ENCODE results near the gene PRDM16. TPM values are rescaled to one million over a fixed set of nuclear protein-coding genes. Genes with fewer than 3 reads are reported as not detected.

Gene PRDM16
- total and polyA plus RNA-seq, 2 of the 8 experiments (the other 6 are each of a cell fraction or from before 2014, with no cell fraction given) = 0.39 to 0.43 TPM

- POLR2A ChIA-PET (ENCODE audit: partially characterized antibody) = no interaction called here
- Histone ChIP-seq H2BK20ac (ENCODE audit: low read length) (no peak overlapping the region), H2BK5ac (ENCODE audit: low read depth, low read length) (no peak overlapping the region), H3K79me1 (ENCODE audit: low read depth, low read length) (no peaks in the 10 kb centered on the region), H2BK15ac (ENCODE audit: low read length) (no peak overlapping the region), H3K4me2 (ENCODE audit: insufficient read depth in 1 of 2, low read depth in 2 of 2, low read length in 2 of 2) (no peak overlapping the region), H2AK5ac (ENCODE audit: low read depth, low read length) (no peak overlapping the region), H3K56ac (replicated peaks; ENCODE audit: insufficient read length, low read depth, low read length) (no peak overlapping the region), H4K20me1 (replicated peaks in 1 of 2; ENCODE audit: control insufficient read depth in 1 of 2, insufficient read depth in 2 of 2, low read length in 2 of 2) (peaks cover 0 to 2% of the 10 kb centered on the region in 2 experiments), H2AFZ (ENCODE audit: low read length) (no peak overlapping the region), H3K18ac (ENCODE audit: extremely low read depth, low read length) (no peak overlapping the region), H4K91ac (replicated peaks; ENCODE audit: insufficient read length, low read length) (no peak overlapping the region), H3K9ac (replicated peaks in 1 of 4; ENCODE audit: extremely low read depth in 1 of 4, low read depth in 3 of 4, low read length in 3 of 4) (no peak overlapping the region), H3K4ac (replicated peaks; ENCODE audit: insufficient read length, low read depth, low read length) (no peak overlapping the region), H3K36me3 (ENCODE audit: control insufficient read depth in 2 of 4, insufficient read depth in 4 of 4, low read length in 3 of 4) (no peaks in the 10 kb centered on the region), H3K27ac (ENCODE audit: low read depth, low read length) (no peak overlapping the region), H3K79me2 (ENCODE audit: control insufficient read depth in 1 of 2, insufficient read depth in 2 of 2, low read length in 2 of 2) (no peaks in the 10 kb centered on the region), H3K14ac (ENCODE audit: insufficient read length) (no peak overlapping the region), H3K4me3 (ENCODE audit: extremely low read depth in 1 of 4, insufficient read depth in 2 of 4, low read depth in 3 of 4, low read length in 4 of 4) (no peak overlapping the region), H3K9me3 (ENCODE audit: insufficient read depth in 2 of 2, low read depth in 1 of 2, low read length in 1 of 2) (no peaks in the 10 kb centered on the region), H2BK120ac (replicated peaks; ENCODE audit: low read depth, low read length) (no peak overlapping the region), H3K4me1 (replicated peaks in 1 of 4; ENCODE audit: control insufficient read depth in 3 of 4, insufficient read depth in 4 of 4, low read length in 3 of 4) (no peaks in the 10 kb centered on the region), H3K23me2 (ENCODE audit: low read depth, low read length) (no peaks in the 10 kb centered on the region; the same call in 1 of the 2 replicates), H3K23ac (ENCODE audit: insufficient read length) (no peak overlapping the region), H3K27me3 (replicated peaks in 1 of 4; ENCODE audit: control insufficient read depth in 3 of 4, extremely low read depth in 1 of 4, insufficient read depth in 3 of 4, low read length in 3 of 4) (no peaks in the 10 kb centered on the region), H4K8ac (ENCODE audit: extremely low read depth, insufficient read depth, low read length) (peak overlapping the region; percentile 3; the same call in 1 of the 2 replicates), H2BK12ac (ENCODE audit: low read depth, low read length) (0 out of 2 replicates have a peak overlapping the region, but pooled peaks have one; percentile 9), H4K5ac (ENCODE audit: insufficient read length, low read depth, low read length) (no peak overlapping the region)
- WGBS, 2 experiments (ENCODE audit: extremely low coverage in 1 of 2, insufficient coverage in 1 of 2, insufficient read length in 1 of 2, insufficient replicate concordance in 2 of 2, low coverage in 1 of 2, low lambda C conversion rate in 2 of 2, missing lambda C conversion rate in 1 of 2) = 90% methylated on average over 19 of the region's 19 CpGs; no CpG with 5 or more reads in 1 of the 2 experiments
- DNase-seq (ENCODE audit: low read depth in 1 of 2, low spot score in 2 of 2) (no peak), FAIRE-seq (no peak)
- CTCF ChIA-PET (ENCODE audit: partially characterized antibody) = interaction anchor here (1.5 kb wide), 1 partner anchor 267 kb away, joined by 3 read pairs; no protein-coding TSS in a partner anchor
- TF ChIP-seq MAFK (IDR thresholded peaks at IDR 0.05; ENCODE audit: low read depth, low read length) = no peak
- TF ChIP-seq NRF1 (IDR thresholded peaks at IDR 0.05; ENCODE audit: low read depth, low read length) = no peak
- TF ChIP-seq POU5F1 (IDR thresholded peaks at IDR 0.05; ENCODE audit: low read depth, low read length) = no peak
- TF ChIP-seq HDAC2 (IDR thresholded peaks at IDR 0.05; ENCODE audit: borderline replicate concordance in 1 of 2, low read depth in 2 of 2, low read length in 2 of 2) = no peak
- no peak for TF ChIP-seq SAP30 (IDR thresholded peaks at IDR 0.05; ENCODE audit: insufficient read depth, insufficient replicate concordance, low read length)
- TF ChIP-seq FOSL1 (IDR thresholded peaks at IDR 0.05; ENCODE audit: insufficient read depth, low read depth, low read length) = no peak
- TF ChIP-seq ZNF274 (IDR thresholded peaks at IDR 0.05; ENCODE audit: borderline replicate concordance, extremely low read depth, low read length) = no peak
- no peak for TF ChIP-seq CBX8 (IDR thresholded peaks at IDR 0.05; ENCODE audit: borderline replicate concordance, low read depth, low read length)
Observed at GRCh38 chr1:3156936-3157335, 87.9 kb downstream of the PRDM16 start.

All from H1 (cell line).